Lung (tissue), 12 donors: ENCODE results near the gene E2F4. TPM values are rescaled to one million over a fixed set of nuclear protein-coding genes. Genes with fewer than 3 reads are reported as not detected.
A peak's percentile ranks its signal among the peaks of the same experiment; 100 is the strongest.

ENCODE experiments used
- ATAC-seq: fragments of 200-7000 bp; cut with Tn5 transposase; one replicate; pipeline ENCODE4 v1.9.1; 2020; ENCODE audit warnings: moderate number of reproducible peaks; ENCODE audit not compliant: insufficient read depth, low FRiP score
- DNase-seq, 3 donors: peaks; one replicate each; pipeline ENCODE4 v3.0.0-alpha.2; 2013 to 2017
- H3K27ac ChIP-seq, 2 donors: one replicate each; pipeline ENCODE4 v1.5.1; 2013; ENCODE audit warnings: mild to moderate bottlenecking in 2 of 2, moderate library complexity in 2 of 2, control low read depth in 1 of 2, inconsistent platforms in 1 of 2, low read depth in 1 of 2, low read length in 1 of 2
- H3K27me3 ChIP-seq, 3 donors: one replicate each; pipeline ENCODE4 v1.5.1; 2013; ENCODE audit warnings: low read length in 2 of 3; ENCODE audit not compliant: control insufficient read depth in 3 of 3, insufficient read depth in 3 of 3
- H3K36me3 ChIP-seq, 4 donors: one replicate each; pipeline ENCODE4 v1.5.1; 2013; ENCODE audit warnings: low read length in 4 of 4, mild to moderate bottlenecking in 1 of 4, moderate library complexity in 1 of 4; ENCODE audit not compliant: control insufficient read depth in 4 of 4, insufficient read depth in 4 of 4
- H3K4me1 ChIP-seq, 5 donors: one replicate each; pipeline ENCODE4 v1.5.1; 2013; ENCODE audit warnings: low read length in 5 of 5, mild to moderate bottlenecking in 2 of 5, moderate library complexity in 1 of 5; ENCODE audit not compliant: control insufficient read depth in 5 of 5, insufficient read depth in 5 of 5
- H3K4me3 ChIP-seq: one replicate; pipeline ENCODE4 v1.5.1; 2013; ENCODE audit warnings: mild to moderate bottlenecking, control low read depth, moderate library complexity
- H3K9ac ChIP-seq, 2 donors: one replicate each; pipeline ENCODE4 v1.5.1; 2013; ENCODE audit warnings: low read length in 2 of 2, control low read depth in 1 of 2; ENCODE audit not compliant: insufficient read depth in 1 of 2
- H3K9me3 ChIP-seq, 4 donors: one replicate each; pipeline ENCODE4 v1.5.1; 2013; ENCODE audit warnings: low read length in 3 of 4, mild to moderate bottlenecking in 1 of 4, moderate library complexity in 1 of 4; ENCODE audit not compliant: control insufficient read depth in 4 of 4, insufficient read depth in 3 of 4
- WGBS, 2 donors: extraction: QIAGEN DNeasy Blood & Tissue Kit; methylation state at CpG; one replicate each; pipeline ENCODE4 v1.1.7; 2013; 5-methylcytosine and 5-hydroxymethylcytosine counted together
- polyA plus RNA-seq, 2 donors: library from polyadenylated mRNA; stranded (reverse); fragments of 200-250 nt; gene quantifications; one replicate each; pipeline ENCODE4 v1.2.1, GENCODE V29; 2013
- total RNA-seq, 2 donors: library from RNA; depleted of rRNA in 1 of 2; stranded (reverse); fragments of >200 nt in 1 of 2; gene quantifications; one replicate each; pipeline ENCODE4 v1.2.1, GENCODE V29; 2014 to 2021
- TF ChIP-seq, protein P1 (sequence below): IDR thresholded peaks from 2 replicates; pipeline ENCODE4 v1.5.1; 2012; ENCODE audit warnings: mild to moderate bottlenecking; ENCODE audit errors: control extremely low read depth, extremely low read depth
- donor health status: control.
- donor health status: control.
- donor health status: Bipolar disorder and iron deficiency.
- donor health status: healthy.
- donor health status: DM: yes; HTN: yes; CAD: no.

The E2F4 gene
- total and polyA plus RNA-seq, 4 donors, result 27.8 to 86.1 (median 56.4) TPM

DNA sequence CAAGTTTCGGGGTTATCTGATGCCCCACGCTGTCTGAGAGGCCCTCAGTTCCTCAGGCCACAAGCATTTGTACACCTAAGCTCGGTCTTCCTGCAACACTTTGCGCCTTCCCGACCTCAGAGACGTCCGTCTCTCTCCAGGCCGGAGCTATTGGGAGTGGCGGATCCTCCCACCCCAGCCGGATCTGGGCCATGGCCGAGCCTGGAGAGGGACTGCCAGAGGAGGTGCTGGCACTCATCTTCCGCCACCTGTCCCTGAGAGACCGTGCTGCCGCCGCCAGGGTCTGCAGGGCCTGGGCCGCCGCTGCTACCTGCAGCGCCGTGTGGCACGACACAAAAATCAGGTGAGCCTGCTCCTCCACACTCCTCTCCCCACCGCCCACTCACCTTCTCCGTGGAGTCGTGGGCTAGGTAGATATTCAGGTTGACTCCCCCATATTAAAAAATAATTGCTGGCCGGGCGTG lies 30.3 kb upstream of the E2F4 start:
- WGBS, 2 donors, result 52 to 55% methylated on average over 25 of the region's 25 CpGs
- TF ChIP-seq, protein P1, sequence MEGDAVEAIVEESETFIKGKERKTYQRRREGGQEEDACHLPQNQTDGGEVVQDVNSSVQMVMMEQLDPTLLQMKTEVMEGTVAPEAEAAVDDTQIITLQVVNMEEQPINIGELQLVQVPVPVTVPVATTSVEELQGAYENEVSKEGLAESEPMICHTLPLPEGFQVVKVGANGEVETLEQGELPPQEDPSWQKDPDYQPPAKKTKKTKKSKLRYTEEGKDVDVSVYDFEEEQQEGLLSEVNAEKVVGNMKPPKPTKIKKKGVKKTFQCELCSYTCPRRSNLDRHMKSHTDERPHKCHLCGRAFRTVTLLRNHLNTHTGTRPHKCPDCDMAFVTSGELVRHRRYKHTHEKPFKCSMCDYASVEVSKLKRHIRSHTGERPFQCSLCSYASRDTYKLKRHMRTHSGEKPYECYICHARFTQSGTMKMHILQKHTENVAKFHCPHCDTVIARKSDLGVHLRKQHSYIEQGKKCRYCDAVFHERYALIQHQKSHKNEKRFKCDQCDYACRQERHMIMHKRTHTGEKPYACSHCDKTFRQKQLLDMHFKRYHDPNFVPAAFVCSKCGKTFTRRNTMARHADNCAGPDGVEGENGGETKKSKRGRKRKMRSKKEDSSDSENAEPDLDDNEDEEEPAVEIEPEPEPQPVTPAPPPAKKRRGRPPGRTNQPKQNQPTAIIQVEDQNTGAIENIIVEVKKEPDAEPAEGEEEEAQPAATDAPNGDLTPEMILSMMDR, result no peak
- Histone ChIP-seq H3K27ac (no peak overlapping the region), H3K9ac (no peak overlapping the region), H3K27me3 (peaks cover 0 to 78% (median 67%) of the 10 kb centered on the region in 3 donors), H3K36me3 (peaks cover 0 to 5% (median 0%) of the 10 kb centered on the region in 4 donors), H3K4me3 (peak overlapping the region; percentile 14), H3K9me3 (peaks cover 0 to 2% (median 0%) of the 10 kb centered on the region in 4 donors), H3K4me1 (peaks cover 0 to 42% (median 12%) of the 10 kb centered on the region in 5 donors)
- ATAC-seq (no peak), DNase-seq (no peak)

DNA sequence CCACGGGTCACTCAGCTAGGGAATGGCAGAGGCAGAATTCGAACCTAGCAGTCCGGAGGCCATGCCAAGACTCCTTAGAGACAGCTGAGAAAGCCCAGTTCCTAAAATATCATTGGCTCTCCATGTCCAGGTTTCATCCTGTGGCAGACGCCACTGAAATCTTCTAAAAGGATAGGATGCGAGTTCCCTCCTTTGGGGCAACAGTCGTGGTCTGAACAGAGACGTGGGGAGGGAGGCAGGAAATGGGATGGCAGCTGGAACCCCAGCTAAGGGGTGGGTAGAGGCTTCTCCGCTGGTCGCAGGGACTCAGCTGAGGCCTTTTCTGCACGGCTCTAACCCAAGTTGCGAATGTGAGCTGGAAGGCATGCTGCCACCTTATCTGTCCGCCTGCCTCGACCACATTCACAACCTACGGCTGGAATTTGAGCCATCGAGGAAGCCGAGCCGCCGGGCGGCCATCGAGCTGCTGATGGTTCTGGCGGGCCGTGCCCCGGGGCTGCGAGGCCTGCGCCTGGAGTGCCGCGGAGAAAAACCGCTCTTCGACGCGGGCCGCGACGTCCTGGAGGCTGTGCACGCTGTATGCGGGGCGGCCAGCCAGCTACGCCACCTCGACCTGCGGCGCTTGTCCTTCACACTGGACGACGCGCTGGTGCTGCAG lies 29.3 kb upstream of the E2F4 start:
- TF ChIP-seq, protein P1, result no peak
- H3K9me3 ChIP-seq, result peaks cover 0 to 2% (median 0%) of the 10 kb centered on the region in 4 donors
- H3K4me3 ChIP-seq, result no peak overlapping the region
- ATAC-seq (no peak), DNase-seq (no peak)
- peaks cover 0 to 5% (median 0%) of the 10 kb centered on the region in 4 donors for H3K36me3 ChIP-seq
- peaks cover 0 to 78% (median 67%) of the 10 kb centered on the region in 3 donors for H3K27me3 ChIP-seq
- WGBS, 2 donors, result 11 to 31% methylated on average over 44 of the region's 44 CpGs
- H3K27ac ChIP-seq, result no peak overlapping the region
- no peak overlapping the region for H3K9ac ChIP-seq
- H3K4me1 ChIP-seq, result peaks cover 0 to 42% (median 12%) of the 10 kb centered on the region in 5 donors

- TF ChIP-seq, protein P1, result no peak
- Histone ChIP-seq H3K27ac (no peak overlapping the region), H3K9me3 (peaks cover 0 to 2% (median 0%) of the 10 kb centered on the region in 4 donors), H3K9ac (no peak overlapping the region), H3K4me3 (no peak overlapping the region), H3K27me3 (peaks cover 0 to 81% (median 68%) of the 10 kb centered on the region in 3 donors), H3K4me1 (peaks cover 0 to 42% (median 12%) of the 10 kb centered on the region in 5 donors), H3K36me3 (peaks cover 0 to 5% (median 0%) of the 10 kb centered on the region in 4 donors)
- DNase-seq, result peak in 2 of 3 donors; percentile 45 to 50
- WGBS, 2 donors, result 1 to 14% methylated on average over 90 to 99 of the region's 99 CpGs
- no peak for ATAC-seq
These were observed 28.6 kb upstream of the E2F4 start for GRCh38 chr16:67163164-67163998.
